ENCODE measurements around the gene PDE4D. TPM values are rescaled to one million over a fixed set of nuclear protein-coding genes. Genes with fewer than 3 reads are reported as not detected.
A peak's percentile ranks its signal among the peaks of the same experiment; 100 is the strongest.
"Not testable (repeated sequence)": the region's sequence is repeated elsewhere in the genome, so short reads cannot be mapped to it uniquely, and the experiment has no call there.

Gene PDE4D
- polyA plus RNA-seq, 3 donors = 17.7 to 21.3 (median 19.7) TPM

DNA sequence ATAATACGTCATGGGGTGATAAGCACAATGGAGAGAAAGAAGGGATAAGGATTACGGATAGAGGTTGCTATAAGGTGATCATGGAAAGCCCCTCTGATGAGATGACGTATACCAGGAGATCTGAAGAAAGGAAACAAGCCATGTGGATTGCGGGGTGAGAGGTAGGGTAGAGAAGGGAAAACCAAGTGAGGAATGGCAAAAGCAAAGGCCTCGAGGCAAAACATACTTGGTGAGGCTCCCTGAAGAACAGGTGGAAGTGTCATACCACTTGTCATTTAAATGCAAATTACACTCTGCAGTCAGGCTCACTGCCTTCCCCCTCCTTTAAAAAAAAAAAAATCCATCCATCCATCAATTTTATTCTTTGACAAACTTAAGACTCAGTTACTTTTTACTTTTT is 889.9 kb downstream of the PDE4D start:
- DNase-seq = no peak

DNA sequence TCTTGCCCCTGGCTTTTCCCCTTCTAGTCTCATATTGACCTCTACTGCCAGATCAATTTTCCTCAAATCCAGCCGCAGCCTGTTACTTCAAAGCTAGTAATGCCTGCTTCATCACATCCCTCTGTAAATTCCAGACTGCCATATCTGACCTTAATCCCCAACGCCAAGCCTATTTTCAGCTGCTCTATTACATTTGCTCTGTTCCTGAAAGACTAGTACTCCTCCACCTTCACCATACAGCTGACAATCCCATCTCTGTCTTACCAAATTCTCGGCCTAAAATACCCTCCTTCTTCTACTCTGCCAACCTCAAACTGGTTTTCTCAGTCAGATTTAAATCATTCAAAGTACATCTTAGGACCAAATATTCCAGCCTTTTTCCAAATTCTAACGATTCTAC is 890.4 kb downstream of the PDE4D start:
- DNase-seq = no peak

DNA sequence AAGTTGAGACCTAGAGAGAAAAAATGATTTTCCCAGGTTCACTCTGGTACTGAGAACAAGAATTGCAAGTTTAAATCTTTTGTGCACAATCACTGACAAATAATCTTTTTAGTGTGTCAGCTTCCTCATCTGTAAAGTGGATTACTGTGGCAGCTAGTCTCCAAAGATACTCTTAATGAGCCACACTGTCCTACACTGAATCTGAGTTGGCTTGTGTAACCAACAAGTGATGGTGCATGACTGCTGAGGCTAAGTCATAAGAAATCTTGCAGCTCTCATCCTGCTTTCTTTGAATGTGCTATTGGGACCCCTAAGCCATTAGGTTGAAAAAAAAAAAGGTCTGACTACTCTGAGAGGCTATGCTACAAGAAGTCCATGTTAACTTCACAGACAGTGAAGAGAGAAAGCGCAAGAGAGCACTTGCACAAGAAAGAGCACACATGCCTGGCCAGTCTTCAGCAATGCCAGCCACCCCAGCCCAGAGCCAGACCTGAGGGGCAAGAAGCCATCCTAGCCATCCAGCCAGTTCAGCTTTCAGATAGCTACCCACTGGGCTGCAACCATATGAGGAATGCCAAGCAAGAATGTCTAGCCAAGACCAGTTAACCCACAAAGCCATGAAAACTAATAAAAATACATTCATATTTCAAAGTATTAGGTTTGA is 891.2 kb downstream of the PDE4D start:
- DNase-seq = no peak

GRCh38 chr5:59001716-59002115 is 891.8 kb downstream of the PDE4D start:
- no peak for DNase-seq

DNA sequence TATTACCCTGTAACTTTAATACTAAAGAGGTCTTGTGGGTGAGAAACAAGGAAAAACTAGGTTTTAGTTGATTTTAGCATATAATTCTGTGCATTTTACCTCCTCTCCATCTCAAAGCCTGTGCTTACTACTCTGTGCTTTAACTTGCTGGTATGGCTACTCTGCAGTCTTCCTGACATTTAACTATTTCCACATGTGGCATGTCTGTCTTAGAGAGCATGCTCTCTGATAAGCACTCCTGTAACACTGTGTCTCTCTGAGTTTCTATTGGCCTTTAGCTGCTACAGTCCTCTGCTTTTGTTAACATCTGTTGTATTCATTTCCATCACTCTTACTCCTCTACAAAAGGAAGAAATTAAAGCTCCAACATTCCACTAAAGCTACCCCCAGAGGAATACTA is 892.4 kb downstream of the PDE4D start:
- peak; percentile 4 for DNase-seq

DNA sequence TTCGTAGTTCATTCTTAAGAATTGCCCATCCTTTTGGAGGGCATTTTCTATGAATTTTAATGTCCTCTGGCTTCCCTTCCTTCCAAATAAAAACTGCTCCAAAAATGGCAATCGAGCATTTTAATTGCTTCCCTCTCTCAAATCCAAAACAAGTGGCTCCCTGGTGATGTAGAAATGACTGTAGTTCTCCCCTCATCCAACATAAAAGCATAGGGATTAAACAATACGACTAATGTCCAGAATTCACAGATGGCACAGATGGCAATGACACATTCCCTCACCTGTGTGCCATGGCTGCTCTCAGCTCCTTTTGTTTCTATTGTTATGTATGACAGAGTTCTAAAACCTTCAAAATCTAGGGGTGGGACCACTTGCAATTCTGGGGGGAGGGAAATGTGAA is 893.3 kb downstream of the PDE4D start:
- no peak for DNase-seq

DNA sequence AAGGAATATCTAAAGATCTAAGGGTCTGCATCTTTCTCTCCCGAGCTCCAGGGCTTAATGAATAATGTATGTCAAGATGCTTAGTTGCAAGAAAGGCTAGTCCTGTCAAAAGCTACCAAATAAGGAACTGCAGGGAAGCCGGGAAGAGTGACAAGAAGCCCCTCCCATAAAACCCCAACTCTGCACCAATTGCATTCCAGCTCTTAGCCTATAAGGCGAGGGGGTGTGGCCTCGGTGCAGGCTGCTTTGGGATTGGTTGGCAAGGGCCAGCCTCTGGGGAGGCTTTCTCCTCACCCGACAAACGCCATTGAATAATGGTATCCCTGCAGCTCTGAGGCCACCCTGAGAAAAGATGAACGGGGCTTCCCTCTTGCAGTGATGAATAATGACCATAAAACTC is 893.7 kb downstream of the PDE4D start:
- DNase-seq = no peak

DNA sequence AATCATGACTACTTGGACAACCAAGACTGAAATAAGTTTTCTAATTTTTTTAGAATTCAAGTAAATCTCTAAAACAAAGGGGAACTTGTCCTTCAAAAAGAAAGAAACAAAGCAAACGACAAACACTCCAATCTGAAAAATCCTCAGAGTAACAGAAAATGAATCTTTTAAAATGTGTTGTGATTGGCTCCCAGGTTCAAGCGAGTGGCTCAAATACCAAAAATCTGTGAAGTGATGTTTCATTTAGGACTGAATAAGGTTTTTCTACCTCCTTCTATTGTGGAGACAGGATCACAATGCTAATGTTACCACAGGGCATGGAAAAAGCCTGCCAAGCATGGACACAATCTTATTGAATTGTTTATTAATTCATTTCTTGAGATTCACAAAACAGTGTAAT is 895.0 kb downstream of the PDE4D start:
- DNase-seq = no peak

- not testable (repeated sequence) for DNase-seq
Measured at GRCh38 chr5:58995779-58996178, 897.7 kb downstream of the PDE4D start.

GRCh38 chr5:58993461-58993860 is 900.1 kb downstream of the PDE4D start:
- no peak for DNase-seq

DNA sequence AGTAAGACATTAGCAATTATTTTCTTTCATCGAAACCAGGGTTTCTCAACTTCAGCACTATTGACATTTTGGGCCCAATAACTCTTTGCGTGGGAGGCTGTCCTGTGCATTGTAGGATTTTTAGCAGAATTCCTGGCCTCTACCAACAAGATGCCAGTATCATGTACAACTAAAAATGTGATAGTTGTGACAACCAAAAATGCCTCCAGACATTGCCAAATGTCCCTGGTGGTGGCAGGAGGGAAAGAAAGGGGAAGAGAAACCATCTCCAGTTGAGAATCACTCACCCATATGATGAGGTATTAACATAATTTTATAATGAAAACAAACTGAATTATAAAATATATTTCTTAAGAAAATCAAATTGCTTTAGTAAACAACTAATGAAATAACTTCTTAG is 904.6 kb downstream of the PDE4D start:
- no peak for DNase-seq

GRCh38 chr5:58987193-58987592 is 906.3 kb downstream of the PDE4D start:
- DNase-seq = no peak

- DNase-seq = no peak
Measured at GRCh38 chr5:58986281-58986680, 907.2 kb downstream of the PDE4D start.

- no peak for DNase-seq
Measured at GRCh38 chr5:58985759-58986158, 907.8 kb downstream of the PDE4D start.

GRCh38 chr5:58985311-58985710 is 908.2 kb downstream of the PDE4D start:
- DNase-seq = no peak

DNA sequence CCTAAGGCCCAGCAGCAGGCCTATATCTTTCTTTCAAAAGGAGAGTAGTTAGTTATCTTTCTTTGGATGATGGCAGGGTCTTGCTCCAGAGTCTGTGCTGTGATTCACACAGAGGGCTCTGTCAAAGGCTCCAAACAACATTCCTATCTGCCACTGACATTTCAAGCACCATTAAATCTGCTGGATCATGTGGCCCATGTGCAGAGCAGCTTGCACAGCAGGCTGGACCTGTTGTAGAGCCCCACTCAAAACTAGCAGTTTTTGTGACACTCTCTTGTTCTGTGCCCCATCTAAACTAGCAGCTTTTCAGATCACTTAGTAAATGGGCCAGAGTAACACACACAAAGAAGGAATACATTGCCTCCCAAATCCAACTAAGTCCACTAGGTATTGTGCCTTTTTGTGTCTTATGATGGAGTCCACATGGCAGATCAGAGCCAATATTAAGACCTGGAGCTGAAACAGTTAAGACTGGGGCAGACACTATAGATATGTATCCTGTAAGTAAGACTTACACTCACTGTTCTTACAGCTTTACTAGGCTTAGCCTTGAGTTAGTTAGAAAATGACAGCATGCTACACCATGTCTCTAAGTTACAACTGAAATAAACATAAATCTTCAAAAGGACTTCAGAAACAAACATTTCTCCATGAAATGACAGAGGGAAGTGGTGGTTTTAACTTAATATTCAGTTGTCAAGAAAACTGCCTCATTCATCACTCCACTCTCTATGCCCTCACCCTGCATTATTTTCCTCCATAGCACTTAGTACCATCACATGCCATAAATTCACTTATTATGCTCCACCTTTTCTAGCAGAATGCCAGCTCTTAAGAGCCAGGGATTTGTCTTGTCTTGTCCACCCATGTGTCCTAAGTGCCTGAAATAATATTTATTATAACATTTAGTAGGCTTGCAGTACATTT is 909.7 kb downstream of the PDE4D start:
- peak; percentile 71 for DNase-seq

GRCh38 chr5:58980890-58981289 is 912.6 kb downstream of the PDE4D start:
- no peak for DNase-seq

DNA sequence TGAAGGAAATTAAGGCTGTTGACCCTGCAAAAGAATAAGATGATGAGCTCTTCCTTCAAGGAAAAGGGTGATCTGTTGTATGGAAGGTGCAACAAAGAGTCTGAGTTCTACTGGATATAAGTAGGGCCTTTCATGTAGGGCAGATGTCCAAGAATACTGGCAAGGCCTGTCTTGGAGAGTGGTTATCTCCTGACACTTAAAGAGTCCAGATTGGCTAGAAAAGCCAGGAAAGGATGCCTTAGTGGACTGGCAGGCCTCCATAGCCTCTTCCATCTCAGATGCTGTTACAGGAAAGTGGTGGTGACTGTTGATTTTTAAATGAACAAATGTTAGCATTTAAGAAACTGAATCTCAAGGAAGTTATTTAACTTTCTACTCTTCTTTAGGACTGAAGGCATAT is 914.4 kb downstream of the PDE4D start:
- DNase-seq = no peak

DNA sequence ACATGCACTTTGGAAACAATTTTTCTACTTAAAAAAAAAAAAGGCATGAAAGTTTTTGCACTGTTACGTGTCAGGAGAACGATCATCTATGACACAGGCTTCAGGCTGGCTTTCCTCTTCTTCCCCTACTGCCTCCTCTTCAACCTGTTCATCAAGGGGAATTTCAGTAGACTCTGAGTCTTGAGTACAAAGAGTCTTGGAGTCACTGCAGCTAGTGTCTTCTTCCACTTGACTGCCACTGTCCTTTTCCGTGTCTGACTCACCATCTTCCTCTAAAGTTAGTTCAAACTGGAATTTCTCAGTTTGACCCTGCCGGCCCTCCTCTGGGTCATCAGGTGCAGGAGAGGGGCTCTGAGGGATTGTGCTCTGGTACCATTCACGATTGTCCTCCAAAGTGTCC is 918.9 kb downstream of the PDE4D start:
- DNase-seq = no peak

DNA sequence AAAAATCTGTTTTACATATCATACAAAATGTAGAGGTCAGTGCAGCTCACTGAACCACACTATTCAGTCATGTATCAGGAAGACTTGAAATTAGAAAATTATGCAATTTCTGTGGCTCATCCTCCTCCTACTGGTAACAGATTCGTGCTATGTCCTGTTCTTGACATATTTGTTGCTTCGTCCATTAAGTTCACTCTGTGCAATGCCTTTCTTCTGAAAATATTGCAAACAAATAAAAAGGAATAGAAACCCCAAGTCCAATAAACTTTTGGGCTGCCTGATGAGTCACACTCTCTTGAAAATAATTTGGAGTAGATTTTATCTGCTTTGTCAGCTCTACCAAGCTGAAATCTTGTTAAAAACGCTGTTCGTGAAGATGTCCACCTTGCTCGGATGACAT is 919.4 kb downstream of the PDE4D start:
- DNase-seq = no peak

DNA sequence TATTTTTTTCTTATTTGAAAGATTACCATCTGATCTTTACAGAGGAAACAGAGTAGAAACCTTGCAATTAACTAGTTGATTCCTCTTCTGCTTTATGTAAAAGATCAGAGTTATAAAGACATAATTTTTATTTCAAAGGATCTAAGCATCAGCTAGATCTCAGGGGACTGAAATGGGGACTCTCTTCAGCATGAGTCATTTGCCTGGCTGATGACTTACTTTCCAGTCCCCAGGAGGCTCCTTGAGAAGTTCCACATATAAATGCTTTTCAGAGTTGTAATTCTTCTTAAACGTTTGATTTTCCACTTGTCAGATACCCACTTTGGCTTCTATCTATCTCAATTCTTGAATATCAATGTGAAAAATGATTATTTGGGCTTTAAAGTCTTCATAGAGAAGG is 921.2 kb downstream of the PDE4D start:
- DNase-seq = no peak

GRCh38 chr5:58970766-58971165 is 922.8 kb downstream of the PDE4D start:
- no peak for DNase-seq

- no peak for DNase-seq
Measured at GRCh38 chr5:58969795-58970194, 923.7 kb downstream of the PDE4D start.

- DNase-seq = no peak
Measured at GRCh38 chr5:58969253-58969652, 924.3 kb downstream of the PDE4D start.
